Mesendoderm (in vitro differentiated cells): ENCODE measurements around the gene RALGAPA2.

Experiments used
- DNase-seq: peaks from one replicate; pipeline ENCODE4 v3.0.0; 2013
- H2AK5ac ChIP-seq: 2 replicates; pipeline ENCODE4 v1.6.1; 2013; ENCODE audit warnings: low read length, inconsistent platforms
- H2BK120ac ChIP-seq: 2 replicates; pipeline ENCODE4 v1.6.1; 2013; ENCODE audit warnings: low read depth, mild to moderate bottlenecking, low read length, moderate library complexity, mixed read lengths
- H2BK15ac ChIP-seq: replicated peaks from 2 replicates; pipeline ENCODE4 v1.6.1; 2013; ENCODE audit warnings: low read depth, mild to moderate bottlenecking, moderate library complexity
- H2BK5ac ChIP-seq: 2 replicates; pipeline ENCODE4 v1.6.1; 2013; ENCODE audit warnings: low read length, inconsistent platforms
- H3K18ac ChIP-seq: 2 replicates; pipeline ENCODE4 v1.6.1; 2013; ENCODE audit warnings: mild to moderate bottlenecking, low read length, mixed read lengths
- H3K23ac ChIP-seq: one replicate; pipeline ENCODE4 v1.6.1; 2013; ENCODE audit warnings: low read length
- H3K27ac ChIP-seq: 2 replicates; pipeline ENCODE4 v1.5.1; 2013; ENCODE audit warnings: low read depth, mild to moderate bottlenecking, inconsistent platforms, low read length, moderate library complexity
- H3K27me3 ChIP-seq: 2 replicates; pipeline ENCODE4 v1.6.1; 2013; ENCODE audit warnings: low read length, control low read depth, mild to moderate bottlenecking, inconsistent platforms; ENCODE audit not compliant: insufficient read depth, poor library complexity
- H3K36me3 ChIP-seq: 2 replicates; pipeline ENCODE4 v1.6.1; 2013; ENCODE audit warnings: low read length, inconsistent platforms; ENCODE audit not compliant: control insufficient read depth, insufficient read depth
- H3K4ac ChIP-seq: one replicate; pipeline ENCODE4 v1.6.1; 2013; ENCODE audit warnings: low read depth, mild to moderate bottlenecking, low read length, moderate library complexity
- H3K4me1 ChIP-seq: 2 replicates; pipeline ENCODE4 v1.6.1; 2013; ENCODE audit warnings: low read depth, low read length, inconsistent platforms; ENCODE audit not compliant: control insufficient read depth
- H3K4me2 ChIP-seq: 2 replicates; pipeline ENCODE4 v1.6.1; 2013; ENCODE audit warnings: low read length
- H3K4me3 ChIP-seq: 2 replicates; pipeline ENCODE4 v1.5.1; 2013; ENCODE audit warnings: mild to moderate bottlenecking, low read length
- H3K56ac ChIP-seq: one replicate; pipeline ENCODE4 v1.6.1; 2013; ENCODE audit warnings: low read length
- H3K79me1 ChIP-seq: 2 replicates; pipeline ENCODE4 v1.6.1; 2013; ENCODE audit warnings: low read length, inconsistent platforms
- H3K79me2 ChIP-seq: 2 replicates; pipeline ENCODE4 v1.6.1; 2013; ENCODE audit warnings: mild to moderate bottlenecking, low read length; ENCODE audit not compliant: control insufficient read depth, insufficient read depth
- H3K9ac ChIP-seq: 2 replicates; pipeline ENCODE4 v1.6.1; 2013; ENCODE audit warnings: low read length, inconsistent platforms
- H4K5ac ChIP-seq: one replicate; pipeline ENCODE4 v1.6.1; 2013; ENCODE audit warnings: low read length
- H4K8ac ChIP-seq: one replicate; pipeline ENCODE4 v1.6.1; 2013; ENCODE audit warnings: low read depth, mild to moderate bottlenecking, control low read depth, low read length, moderate library complexity
- WGBS: extraction: QIAGEN DNeasy Blood & Tissue Kit; methylation state at CpG from one replicate; pipeline ENCODE4 v1.1.7; 2013; ENCODE audit warnings: low lambda C conversion rate, missing lambda C conversion rate; ENCODE audit not compliant: insufficient coverage; ENCODE audit errors: extremely low coverage; 5-methylcytosine and 5-hydroxymethylcytosine counted together

RALGAPA2 gene

DNA sequence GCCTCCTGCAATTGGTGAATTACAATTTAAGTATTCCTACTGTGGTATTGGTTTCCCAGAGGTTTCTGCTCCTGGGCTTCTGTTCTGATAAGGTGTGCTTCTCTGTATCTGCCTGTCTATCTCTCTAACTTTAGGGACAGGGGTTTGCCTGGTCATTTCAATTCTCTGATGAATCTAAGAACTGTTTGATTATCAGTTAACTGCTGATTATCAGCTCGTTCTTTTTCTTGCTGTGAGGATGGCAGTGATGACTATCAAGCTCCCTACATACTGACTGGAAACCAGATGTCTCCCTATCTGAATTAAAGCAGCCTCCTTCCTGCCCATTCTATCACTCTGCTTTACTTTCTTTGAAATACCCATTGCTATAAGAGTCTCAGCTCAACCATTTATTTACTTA lies 224.1 kb downstream of the RALGAPA2 start:
- no peak overlapping the region for H4K5ac ChIP-seq
- peak; percentile 84 for DNase-seq
- no peak overlapping the region for H3K18ac ChIP-seq
- no CpG with 5 or more reads among the region's 1 CpG for WGBS
- no peak overlapping the region for H2BK5ac ChIP-seq
- no peak overlapping the region for H3K4ac ChIP-seq
- no peak overlapping the region for H3K56ac ChIP-seq
- H3K27me3 ChIP-seq: no peaks in the 10 kb centered on the region
- H2AK5ac ChIP-seq: no peak overlapping the region
- H3K4me3 ChIP-seq: no peak overlapping the region
- H3K27ac ChIP-seq: no peak overlapping the region
- H3K79me2 ChIP-seq: no peaks in the 10 kb centered on the region
- H3K4me1 ChIP-seq: peaks cover 3% of the 10 kb centered on the region
- no peak overlapping the region for H2BK120ac ChIP-seq
- H3K79me1 ChIP-seq: no peaks in the 10 kb centered on the region
- no peak overlapping the region for H2BK15ac ChIP-seq
- no peak overlapping the region for H3K23ac ChIP-seq
- no peak overlapping the region for H3K9ac ChIP-seq
- no peaks in the 10 kb centered on the region for H3K36me3 ChIP-seq
- H3K4me2 ChIP-seq: no peak overlapping the region
- no peak overlapping the region for H4K8ac ChIP-seq

DNA sequence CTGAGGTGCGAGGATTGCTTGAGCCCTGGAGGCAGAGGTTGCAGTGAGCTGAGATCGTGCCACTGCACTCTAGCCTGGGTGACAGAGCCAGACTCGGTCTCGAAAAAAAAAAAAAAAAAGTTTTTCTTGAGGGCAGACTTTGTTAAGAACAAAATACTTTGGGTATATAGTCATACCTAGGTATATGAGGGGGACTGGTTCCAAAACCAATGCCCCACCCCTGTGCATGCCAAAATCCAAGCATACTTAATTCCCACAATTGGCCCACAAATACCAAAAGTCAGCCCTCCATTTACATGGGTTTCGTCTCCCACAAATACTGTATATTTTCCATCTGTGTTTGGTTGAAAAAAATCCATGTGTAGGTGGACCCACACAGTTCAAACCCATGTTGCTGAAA lies 224.6 kb downstream of the RALGAPA2 start:
- no peak overlapping the region for H3K18ac ChIP-seq
- H4K8ac ChIP-seq: no peak overlapping the region
- no peak overlapping the region for H4K5ac ChIP-seq
- H3K79me1 ChIP-seq: no peaks in the 10 kb centered on the region
- H3K79me2 ChIP-seq: no peaks in the 10 kb centered on the region
- H3K4me3 ChIP-seq: no peak overlapping the region
- WGBS: no CpG with 5 or more reads among the region's 5 CpGs
- no peak overlapping the region for H2BK15ac ChIP-seq
- H3K4me1 ChIP-seq: peaks cover 3% of the 10 kb centered on the region
- no peak for DNase-seq
- no peaks in the 10 kb centered on the region for H3K27me3 ChIP-seq
- no peaks in the 10 kb centered on the region for H3K36me3 ChIP-seq
- H3K4ac ChIP-seq: no peak overlapping the region
- H2AK5ac ChIP-seq: no peak overlapping the region
- no peak overlapping the region for H3K27ac ChIP-seq
- no peak overlapping the region for H3K23ac ChIP-seq
- no peak overlapping the region for H3K4me2 ChIP-seq
- no peak overlapping the region for H3K56ac ChIP-seq
- no peak overlapping the region for H3K9ac ChIP-seq
- no peak overlapping the region for H2BK120ac ChIP-seq
- H2BK5ac ChIP-seq: no peak overlapping the region

DNA sequence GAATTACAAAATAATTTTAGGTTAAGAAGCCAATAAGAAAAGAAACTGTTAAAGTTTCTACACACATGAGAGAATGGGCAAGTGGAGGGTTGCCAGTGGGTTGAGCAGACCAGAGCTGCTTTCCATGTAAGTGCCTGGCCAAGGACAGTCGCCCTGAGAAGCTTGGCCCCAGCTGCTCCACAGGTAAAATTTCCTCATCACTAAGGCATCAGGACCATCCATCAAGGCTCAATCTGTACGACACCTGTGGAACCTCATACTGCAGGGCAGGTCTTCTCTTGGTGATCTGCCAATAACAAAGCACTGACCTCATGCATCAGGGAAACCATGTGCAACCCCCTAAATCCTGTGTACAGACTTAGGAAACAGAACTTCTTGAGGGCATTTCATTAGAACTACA lies 229.1 kb downstream of the RALGAPA2 start:
- DNase-seq: no peak

DNA sequence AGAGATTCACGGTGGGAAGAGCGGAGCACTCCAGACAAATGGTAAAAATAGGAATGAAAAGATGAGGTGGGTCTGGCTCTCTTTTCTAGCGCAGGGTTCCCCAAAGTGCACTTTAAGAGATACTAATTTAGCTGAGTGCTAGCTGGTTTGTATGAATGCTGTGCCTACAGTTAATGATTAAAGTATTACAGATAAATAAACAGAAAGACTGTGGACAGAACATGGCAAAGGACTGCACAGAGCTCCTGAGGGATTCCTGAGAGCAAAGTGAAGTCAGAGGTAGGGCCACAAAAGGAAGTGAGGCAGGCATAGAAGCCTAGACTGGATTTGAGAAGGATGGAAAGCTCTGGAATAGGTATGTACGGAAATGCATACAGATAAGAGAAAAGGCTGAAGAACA lies 230.0 kb downstream of the RALGAPA2 start:
- Histone ChIP-seq H3K23ac (no peak overlapping the region), H2BK15ac (no peak overlapping the region), H3K56ac (no peak overlapping the region), H3K79me1 (no peaks in the 10 kb centered on the region), H4K8ac (no peak overlapping the region), H3K18ac (no peak overlapping the region), H3K4ac (no peak overlapping the region), H4K5ac (no peak overlapping the region), H3K27ac (no peak overlapping the region), H3K4me2 (no peak overlapping the region), H3K9ac (no peak overlapping the region), H3K4me3 (no peak overlapping the region), H3K27me3 (no peaks in the 10 kb centered on the region), H2BK5ac (no peak overlapping the region), H3K79me2 (no peaks in the 10 kb centered on the region), H2AK5ac (no peak overlapping the region), H2BK120ac (no peak overlapping the region), H3K4me1 (no peaks in the 10 kb centered on the region), H3K36me3 (no peaks in the 10 kb centered on the region)
- no CpG with 5 or more reads among the region's 4 CpGs for WGBS
- no peak for DNase-seq

More for the DNA sequence above, 229.1 kb downstream of the RALGAPA2 start:
- no peak overlapping the region for H3K56ac ChIP-seq
- no peaks in the 10 kb centered on the region for H3K79me1 ChIP-seq
- H2BK15ac ChIP-seq: no peak overlapping the region
- H4K5ac ChIP-seq: no peak overlapping the region
- no peak overlapping the region for H2AK5ac ChIP-seq
- H3K79me2 ChIP-seq: no peaks in the 10 kb centered on the region
- WGBS: no CpG with 5 or more reads among the region's 2 CpGs
- H2BK5ac ChIP-seq: no peak overlapping the region
- H3K27me3 ChIP-seq: no peaks in the 10 kb centered on the region
- no peak overlapping the region for H3K4me3 ChIP-seq
- H3K4me2 ChIP-seq: no peak overlapping the region
- no peak overlapping the region for H3K23ac ChIP-seq
- H3K18ac ChIP-seq: no peak overlapping the region
- H4K8ac ChIP-seq: no peak overlapping the region
- H3K4me1 ChIP-seq: no peaks in the 10 kb centered on the region
- H3K36me3 ChIP-seq: no peaks in the 10 kb centered on the region
- no peak overlapping the region for H2BK120ac ChIP-seq
- no peak overlapping the region for H3K27ac ChIP-seq
- no peak overlapping the region for H3K9ac ChIP-seq
- H3K4ac ChIP-seq: no peak overlapping the region

DNA sequence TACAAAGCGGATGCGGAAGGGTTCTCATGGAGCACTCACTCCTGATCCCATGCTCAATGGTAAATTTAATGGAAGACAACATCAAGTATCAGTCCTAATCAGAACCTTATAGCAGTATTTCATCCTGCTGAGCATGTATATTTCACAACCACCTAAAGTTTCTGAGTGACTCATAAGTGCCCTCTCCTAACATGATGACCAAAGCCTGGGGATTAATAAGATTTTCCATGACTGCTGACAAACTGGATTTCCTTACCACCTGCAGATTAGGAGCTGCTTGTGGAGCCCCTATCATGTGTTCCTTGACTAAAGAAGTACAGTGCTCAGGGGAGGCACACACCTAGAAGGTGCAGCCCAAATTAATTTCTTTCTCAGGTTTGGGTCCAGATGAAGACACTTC lies 231.8 kb downstream of the RALGAPA2 start:
- WGBS: no CpG with 5 or more reads among the region's 2 CpGs

DNA sequence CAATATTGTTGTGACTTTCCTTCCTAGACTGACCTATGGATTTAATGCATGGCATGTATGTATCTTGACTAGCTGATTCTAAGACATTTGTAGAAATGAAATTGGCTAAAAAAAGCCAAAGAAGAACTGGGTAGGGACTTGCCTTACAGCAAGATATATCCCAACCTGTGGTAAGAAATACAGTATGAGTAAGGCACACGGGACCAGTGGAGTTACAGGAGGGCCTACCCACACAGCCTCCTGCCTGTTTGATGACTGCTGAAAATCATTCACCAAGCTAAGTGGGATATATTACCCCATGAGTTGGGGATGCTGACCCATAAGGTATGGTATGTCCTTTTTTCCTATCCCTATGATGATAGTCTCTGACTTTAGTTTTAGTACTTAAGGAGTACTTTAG lies 232.3 kb downstream of the RALGAPA2 start:
- Histone ChIP-seq H3K36me3 (no peaks in the 10 kb centered on the region), H3K4me3 (no peak overlapping the region), H2BK15ac (no peak overlapping the region), H3K4ac (no peak overlapping the region), H3K4me2 (no peak overlapping the region), H3K56ac (no peak overlapping the region), H2BK120ac (no peak overlapping the region), H3K27me3 (no peaks in the 10 kb centered on the region), H4K8ac (no peak overlapping the region), H2BK5ac (no peak overlapping the region), H3K18ac (no peak overlapping the region), H4K5ac (no peak overlapping the region), H3K79me2 (no peaks in the 10 kb centered on the region), H3K27ac (no peak overlapping the region), H3K9ac (no peak overlapping the region), H3K79me1 (no peaks in the 10 kb centered on the region), H2AK5ac (no peak overlapping the region), H3K4me1 (no peaks in the 10 kb centered on the region), H3K23ac (no peak overlapping the region)
- DNase-seq: no peak
- no CpG with 5 or more reads among the region's 1 CpG for WGBS

More for the DNA sequence above, 231.8 kb downstream of the RALGAPA2 start:
- H4K5ac ChIP-seq: no peak overlapping the region
- no peaks in the 10 kb centered on the region for H3K79me2 ChIP-seq
- DNase-seq: no peak
- no peaks in the 10 kb centered on the region for H3K27me3 ChIP-seq
- no peak overlapping the region for H4K8ac ChIP-seq
- H3K4ac ChIP-seq: no peak overlapping the region
- no peak overlapping the region for H3K27ac ChIP-seq
- H2AK5ac ChIP-seq: no peak overlapping the region
- no peaks in the 10 kb centered on the region for H3K36me3 ChIP-seq
- no peak overlapping the region for H3K4me3 ChIP-seq
- no peak overlapping the region for H3K9ac ChIP-seq
- no peak overlapping the region for H3K4me2 ChIP-seq
- H2BK120ac ChIP-seq: no peak overlapping the region
- no peak overlapping the region for H3K18ac ChIP-seq
- no peaks in the 10 kb centered on the region for H3K79me1 ChIP-seq
- H3K56ac ChIP-seq: no peak overlapping the region
- no peak overlapping the region for H2BK5ac ChIP-seq
- no peak overlapping the region for H3K23ac ChIP-seq
- H2BK15ac ChIP-seq: no peak overlapping the region
- no peaks in the 10 kb centered on the region for H3K4me1 ChIP-seq
